Nephron progenitor cell (in vitro differentiated cells): ENCODE results near the gene AOPEP.
A peak's percentile ranks its signal among the peaks of the same experiment; 100 is the strongest.

Experiments used
- DNase-seq: peaks from one replicate; pipeline ENCODE4 v3.0.0; 2021
- H3K27ac Mint-ChIP-seq: 2 replicates; pipeline ENCODE4 v1.8.0; 2021; ENCODE audit warnings: mild to moderate bottlenecking, moderate library complexity, mixed read lengths
- H3K27me3 Mint-ChIP-seq: 2 replicates; pipeline ENCODE4 v1.8.0; 2021; ENCODE audit warnings: mild to moderate bottlenecking, low read depth, mixed read lengths; ENCODE audit not compliant: poor library complexity
- H3K36me3 Mint-ChIP-seq: 2 replicates; pipeline ENCODE4 v1.8.0; 2021; ENCODE audit warnings: low read depth, mixed read lengths
- H3K4me1 Mint-ChIP-seq: 2 replicates; pipeline ENCODE4 v1.8.0; 2021; ENCODE audit warnings: mixed read lengths
- H3K4me3 Mint-ChIP-seq: 2 replicates; pipeline ENCODE4 v1.8.0; 2021; ENCODE audit warnings: mild to moderate bottlenecking, moderate library complexity, mixed read lengths
- H3K9me3 Mint-ChIP-seq: 2 replicates; pipeline ENCODE4 v1.8.0; 2021; ENCODE audit warnings: mild to moderate bottlenecking, moderate library complexity, mixed read lengths
- TF ChIP-seq, protein P1 (sequence below): fragments of 200-600 bp; sonication (generic); IDR thresholded peaks from 2 replicates; pipeline ENCODE4 v1.5.0; 2021; ENCODE audit warnings: antibody characterized with exemption

Gene AOPEP

GRCh38 chr9:94783928-94784327 is 57.4 kb downstream of the AOPEP start:
- DNase-seq = no peak
- TF ChIP-seq, protein P1, sequence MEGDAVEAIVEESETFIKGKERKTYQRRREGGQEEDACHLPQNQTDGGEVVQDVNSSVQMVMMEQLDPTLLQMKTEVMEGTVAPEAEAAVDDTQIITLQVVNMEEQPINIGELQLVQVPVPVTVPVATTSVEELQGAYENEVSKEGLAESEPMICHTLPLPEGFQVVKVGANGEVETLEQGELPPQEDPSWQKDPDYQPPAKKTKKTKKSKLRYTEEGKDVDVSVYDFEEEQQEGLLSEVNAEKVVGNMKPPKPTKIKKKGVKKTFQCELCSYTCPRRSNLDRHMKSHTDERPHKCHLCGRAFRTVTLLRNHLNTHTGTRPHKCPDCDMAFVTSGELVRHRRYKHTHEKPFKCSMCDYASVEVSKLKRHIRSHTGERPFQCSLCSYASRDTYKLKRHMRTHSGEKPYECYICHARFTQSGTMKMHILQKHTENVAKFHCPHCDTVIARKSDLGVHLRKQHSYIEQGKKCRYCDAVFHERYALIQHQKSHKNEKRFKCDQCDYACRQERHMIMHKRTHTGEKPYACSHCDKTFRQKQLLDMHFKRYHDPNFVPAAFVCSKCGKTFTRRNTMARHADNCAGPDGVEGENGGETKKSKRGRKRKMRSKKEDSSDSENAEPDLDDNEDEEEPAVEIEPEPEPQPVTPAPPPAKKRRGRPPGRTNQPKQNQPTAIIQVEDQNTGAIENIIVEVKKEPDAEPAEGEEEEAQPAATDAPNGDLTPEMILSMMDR = no peak
- peaks cover 8% of the 10 kb centered on the region for H3K36me3 Mint-ChIP-seq
- peaks cover 12% of the 10 kb centered on the region for H3K4me1 Mint-ChIP-seq
- H3K27me3 Mint-ChIP-seq = no peaks in the 10 kb centered on the region
- no peaks in the 10 kb centered on the region for H3K9me3 Mint-ChIP-seq
- H3K4me3 Mint-ChIP-seq = no peak overlapping the region
- H3K27ac Mint-ChIP-seq = no peak overlapping the region

DNA sequence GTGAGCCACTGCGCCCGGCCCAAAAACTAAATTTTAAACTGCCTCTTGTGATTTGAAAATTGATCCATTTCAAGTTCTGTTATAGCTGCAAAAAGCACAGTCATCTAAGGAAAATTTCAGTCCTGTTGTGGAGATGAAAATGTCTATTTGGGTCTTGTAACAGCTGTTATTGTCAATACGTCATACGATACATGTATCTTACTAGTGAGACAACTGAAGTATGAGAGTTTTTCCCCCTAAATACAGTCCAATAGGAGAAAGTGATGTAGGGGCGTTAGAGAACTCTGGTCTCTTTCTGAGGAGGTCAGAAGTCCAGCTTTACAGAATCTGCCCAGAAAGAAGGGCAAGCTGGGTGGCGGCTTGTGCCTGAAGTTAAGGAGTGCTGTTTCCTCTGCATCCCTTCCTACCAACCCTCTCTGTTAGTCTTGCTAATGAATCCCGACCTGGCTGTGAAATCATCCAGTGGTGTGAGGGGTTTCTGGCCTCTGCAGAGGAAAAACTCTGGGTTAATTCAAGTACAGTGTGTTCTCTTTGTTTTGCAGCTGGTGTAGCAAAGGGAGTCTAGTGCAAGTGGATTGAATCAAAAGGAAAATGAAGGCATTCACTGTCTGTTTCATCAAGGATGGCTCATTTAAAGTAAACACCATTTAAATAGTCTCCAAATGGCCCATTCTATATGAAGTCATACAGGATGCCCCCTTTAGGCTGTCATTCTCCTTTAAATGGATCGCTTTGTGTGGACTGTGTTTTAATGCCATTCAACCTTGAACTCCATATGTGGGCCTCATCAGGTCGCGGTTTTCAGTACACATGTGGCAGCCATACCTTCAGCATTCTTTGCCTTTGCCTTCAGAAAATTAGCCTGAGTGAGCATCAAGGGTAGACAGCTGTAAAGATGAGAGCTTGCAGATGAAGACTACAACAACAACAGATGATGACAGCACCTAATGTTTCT is 59.0 kb downstream of the AOPEP start:
- no peaks in the 10 kb centered on the region for H3K27me3 Mint-ChIP-seq
- no peaks in the 10 kb centered on the region for H3K9me3 Mint-ChIP-seq
- H3K4me1 Mint-ChIP-seq = peaks cover 12% of the 10 kb centered on the region
- TF ChIP-seq, protein P1 = no peak
- H3K27ac Mint-ChIP-seq = no peak overlapping the region
- no peak for DNase-seq
- no peak overlapping the region for H3K4me3 Mint-ChIP-seq
- H3K36me3 Mint-ChIP-seq = peaks cover 15% of the 10 kb centered on the region

DNA sequence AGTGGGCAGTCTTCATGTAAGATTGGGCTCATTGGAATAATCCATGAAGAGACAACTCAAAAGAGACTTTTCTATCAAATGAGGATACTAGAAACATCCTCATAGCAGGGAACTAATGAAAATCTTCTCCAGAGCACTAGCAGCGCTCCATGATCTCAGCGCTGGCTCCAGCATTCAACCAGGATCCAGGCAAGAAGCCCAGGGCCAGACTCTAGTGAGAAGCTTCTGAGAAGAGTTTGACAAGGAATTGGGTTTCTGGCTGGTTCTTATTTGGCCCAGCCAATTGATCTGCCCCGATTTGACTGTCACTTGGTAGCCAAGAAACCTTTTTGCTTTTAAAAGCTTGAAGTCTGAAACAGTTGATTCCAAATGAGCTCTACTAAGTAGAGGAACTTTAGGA is 60.1 kb downstream of the AOPEP start:
- no peak overlapping the region for H3K27ac Mint-ChIP-seq
- no peaks in the 10 kb centered on the region for H3K9me3 Mint-ChIP-seq
- H3K4me3 Mint-ChIP-seq = no peak overlapping the region
- H3K4me1 Mint-ChIP-seq = peaks cover 19% of the 10 kb centered on the region
- H3K36me3 Mint-ChIP-seq = peaks cover 24% of the 10 kb centered on the region
- H3K27me3 Mint-ChIP-seq = no peaks in the 10 kb centered on the region
- no peak for DNase-seq
- TF ChIP-seq, protein P1 = no peak

GRCh38 chr9:94787266-94787665 is 60.8 kb downstream of the AOPEP start:
- Mint-ChIP-seq H3K27me3 (no peaks in the 10 kb centered on the region), H3K9me3 (no peaks in the 10 kb centered on the region), H3K4me1 (peaks cover 22% of the 10 kb centered on the region), H3K4me3 (no peak overlapping the region), H3K27ac (no peak overlapping the region), H3K36me3 (peaks cover 30% of the 10 kb centered on the region)
- TF ChIP-seq, protein P1 = no peak
- no peak for DNase-seq

- no peak for DNase-seq
- Mint-ChIP-seq H3K27me3 (no peaks in the 10 kb centered on the region), H3K4me3 (no peak overlapping the region), H3K36me3 (peaks cover 44% of the 10 kb centered on the region), H3K27ac (peak overlapping the region; percentile 27), H3K9me3 (peaks cover 2% of the 10 kb centered on the region), H3K4me1 (peaks cover 22% of the 10 kb centered on the region)
- TF ChIP-seq, protein P1 = no peak
Observed at GRCh38 chr9:94788570-94789105, 62.1 kb downstream of the AOPEP start.
